Subcutaneous adipose tissue (tissue), 4 donors: ENCODE results near the gene SLC46A1. TPM values are rescaled to one million over a fixed set of nuclear protein-coding genes. Genes with fewer than 3 reads are reported as not detected.

Experiments used
- total RNA-seq, 4 donors: library from RNA; depleted of rRNA; stranded (reverse); fragments of >200 nt; gene quantifications; one replicate each; pipeline ENCODE4 v1.1.0, GENCODE V29; 2016
- TF ChIP-seq, protein P1 (sequence below): fragments of 450-650 bp; IDR thresholded peaks from one replicate; pipeline ENCODE4 v1.5.1; 2016; ENCODE audit warnings: low read depth, mild to moderate bottlenecking, control low read depth, antibody characterized with exemption, moderate library complexity

The SLC46A1 gene
- total RNA-seq, 4 donors from 2014 or later = 7.3 to 16.3 (median 13.1) TPM

DNA sequence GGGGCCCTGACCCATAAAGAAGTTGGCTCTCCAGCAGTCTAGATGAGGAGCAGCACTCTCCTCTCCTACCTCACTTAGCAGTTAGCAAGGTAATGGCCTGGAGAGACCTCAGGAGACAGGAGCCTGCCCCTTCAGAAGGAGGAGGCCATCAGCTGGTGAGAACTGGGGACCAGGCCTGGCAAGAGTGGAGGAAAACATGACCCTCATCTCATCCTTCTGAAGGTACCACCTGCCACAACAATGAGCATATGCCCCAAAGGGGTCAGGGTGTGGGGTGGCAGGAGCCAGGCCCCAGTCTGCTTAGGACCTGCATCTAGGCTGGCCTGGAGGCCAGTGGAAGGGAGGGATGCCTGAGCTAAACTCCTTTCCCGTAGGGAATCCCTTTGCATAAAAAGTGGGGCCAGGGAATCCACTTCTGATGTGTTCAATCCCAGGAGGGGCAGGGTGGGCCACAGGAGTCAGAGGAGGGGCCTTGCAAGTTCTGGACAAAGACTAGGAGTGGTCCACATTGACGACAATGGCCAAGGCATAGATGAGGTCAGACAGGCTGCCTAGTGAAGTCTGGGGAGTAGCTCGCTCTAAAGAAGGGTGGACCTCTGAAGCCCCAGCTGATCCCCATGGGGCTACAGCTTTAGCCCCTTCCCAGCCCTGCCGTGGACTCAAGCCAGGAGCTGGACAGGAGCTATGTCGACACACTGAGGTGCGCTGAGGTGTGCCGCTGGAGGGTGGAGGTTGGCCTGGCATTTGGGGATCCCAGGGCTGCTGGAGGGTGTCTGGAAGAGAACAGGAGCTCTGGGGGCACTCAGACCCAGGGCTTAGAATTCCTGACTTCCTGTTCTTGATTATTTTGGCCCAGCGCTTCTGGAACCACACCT, 42.0 kb downstream of the SLC46A1 start:
- TF ChIP-seq, protein P1, sequence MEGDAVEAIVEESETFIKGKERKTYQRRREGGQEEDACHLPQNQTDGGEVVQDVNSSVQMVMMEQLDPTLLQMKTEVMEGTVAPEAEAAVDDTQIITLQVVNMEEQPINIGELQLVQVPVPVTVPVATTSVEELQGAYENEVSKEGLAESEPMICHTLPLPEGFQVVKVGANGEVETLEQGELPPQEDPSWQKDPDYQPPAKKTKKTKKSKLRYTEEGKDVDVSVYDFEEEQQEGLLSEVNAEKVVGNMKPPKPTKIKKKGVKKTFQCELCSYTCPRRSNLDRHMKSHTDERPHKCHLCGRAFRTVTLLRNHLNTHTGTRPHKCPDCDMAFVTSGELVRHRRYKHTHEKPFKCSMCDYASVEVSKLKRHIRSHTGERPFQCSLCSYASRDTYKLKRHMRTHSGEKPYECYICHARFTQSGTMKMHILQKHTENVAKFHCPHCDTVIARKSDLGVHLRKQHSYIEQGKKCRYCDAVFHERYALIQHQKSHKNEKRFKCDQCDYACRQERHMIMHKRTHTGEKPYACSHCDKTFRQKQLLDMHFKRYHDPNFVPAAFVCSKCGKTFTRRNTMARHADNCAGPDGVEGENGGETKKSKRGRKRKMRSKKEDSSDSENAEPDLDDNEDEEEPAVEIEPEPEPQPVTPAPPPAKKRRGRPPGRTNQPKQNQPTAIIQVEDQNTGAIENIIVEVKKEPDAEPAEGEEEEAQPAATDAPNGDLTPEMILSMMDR = no peak

DNA sequence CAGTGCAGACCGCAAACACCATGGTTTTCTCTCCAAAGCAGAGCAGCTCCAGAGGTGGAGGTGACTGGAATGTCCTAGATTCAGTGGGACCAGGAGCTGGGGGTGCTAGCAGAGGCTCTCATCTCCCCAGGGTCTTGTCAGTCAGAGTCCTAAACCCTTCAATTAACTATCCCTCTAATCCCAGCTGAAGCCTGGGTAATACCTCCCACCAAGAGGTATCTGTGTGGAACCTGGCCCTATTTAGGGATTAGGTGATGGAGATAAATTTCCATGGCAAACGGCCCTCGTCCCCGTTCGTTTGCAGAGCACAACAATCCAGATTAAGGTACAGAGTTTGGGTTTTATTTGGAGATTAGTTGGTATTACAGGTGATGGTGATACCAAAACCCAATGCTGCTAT, 42.8 kb downstream of the SLC46A1 start:
- TF ChIP-seq, protein P1 = no peak

DNA sequence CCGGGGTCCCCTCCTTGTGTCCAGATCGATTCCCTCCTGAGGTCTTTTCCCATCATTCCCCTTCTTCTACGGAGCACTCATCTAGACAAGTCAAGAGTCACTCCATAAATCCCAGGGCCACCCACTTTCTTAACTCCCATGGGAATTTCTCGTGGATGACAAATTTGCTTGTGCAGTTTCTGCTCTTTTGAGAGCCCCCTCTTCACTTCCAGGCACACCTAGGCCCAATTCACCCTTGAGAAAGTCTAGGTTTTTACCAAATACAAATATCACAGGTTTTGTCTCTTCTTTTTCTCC, 48.2 kb downstream of the SLC46A1 start:
- TF ChIP-seq, protein P1 = no peak

DNA sequence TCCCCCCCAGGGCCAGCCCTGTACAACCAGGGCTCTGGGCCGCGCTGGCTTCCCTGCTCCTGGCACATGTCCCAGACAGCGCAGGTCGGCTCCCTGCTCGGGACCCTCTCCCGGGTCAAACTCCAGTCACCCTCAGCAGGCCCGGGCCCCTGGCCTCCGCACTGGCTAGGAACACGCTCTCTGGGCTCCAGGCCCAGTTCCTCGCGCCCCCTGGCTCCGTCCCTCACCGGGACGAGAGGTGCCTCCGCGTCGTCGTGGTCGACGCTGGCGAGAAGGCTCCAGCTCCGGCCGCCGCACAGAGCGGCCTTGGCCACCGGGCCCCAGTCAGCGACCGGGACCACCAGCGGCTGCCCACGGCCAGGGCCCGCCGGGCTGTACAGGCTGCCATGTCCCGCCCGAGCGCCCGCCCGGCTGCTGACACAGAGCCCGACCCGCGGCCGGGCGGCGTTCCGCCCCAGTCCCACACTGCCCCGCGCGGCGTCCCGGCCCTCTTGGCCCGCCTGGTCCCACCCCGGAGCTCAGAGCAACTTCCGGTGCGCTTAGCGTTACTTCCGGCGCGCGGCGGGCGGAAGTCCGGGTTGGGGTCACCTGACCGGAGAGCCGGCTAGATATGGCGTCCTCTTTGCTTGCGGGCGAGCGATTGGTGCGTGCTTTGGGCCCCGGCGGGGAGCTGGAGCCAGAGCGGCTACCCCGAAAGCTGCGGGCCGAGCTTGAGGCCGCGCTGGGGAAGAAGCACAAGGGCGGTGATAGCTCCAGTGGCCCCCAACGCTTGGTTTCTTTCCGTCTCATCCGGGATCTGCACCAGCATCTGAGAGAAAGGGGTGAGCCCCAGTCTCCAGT, 48.7 kb downstream of the SLC46A1 start, which contains the start of gene POLDIP2:
TSS of gene POLDIP2 (minus strand) at position 467 of the 840 bp plus-strand sequence. CDS start at position 388, 79 bp downstream.
- TF ChIP-seq, protein P1 = no peak

DNA sequence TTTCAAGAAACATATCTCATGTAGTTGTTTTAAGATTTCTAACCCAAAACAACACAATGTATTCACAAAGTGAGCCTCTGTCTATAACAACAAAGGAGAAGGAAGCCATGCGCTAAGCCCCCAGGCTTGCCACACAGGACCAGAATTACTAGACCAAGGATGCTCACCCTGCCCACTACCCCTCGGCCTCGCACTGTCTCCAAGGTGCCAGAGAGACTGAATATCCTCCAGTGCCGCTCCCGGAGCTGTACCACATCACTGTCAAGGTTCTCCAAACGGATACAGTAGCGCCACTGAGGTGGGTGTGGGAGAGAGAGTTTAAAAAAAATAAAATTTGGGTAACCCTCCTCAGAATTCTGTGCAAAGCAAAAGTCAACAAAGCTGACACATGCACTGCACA, 55.7 kb downstream of the SLC46A1 start:
- TF ChIP-seq, protein P1 = no peak

DNA sequence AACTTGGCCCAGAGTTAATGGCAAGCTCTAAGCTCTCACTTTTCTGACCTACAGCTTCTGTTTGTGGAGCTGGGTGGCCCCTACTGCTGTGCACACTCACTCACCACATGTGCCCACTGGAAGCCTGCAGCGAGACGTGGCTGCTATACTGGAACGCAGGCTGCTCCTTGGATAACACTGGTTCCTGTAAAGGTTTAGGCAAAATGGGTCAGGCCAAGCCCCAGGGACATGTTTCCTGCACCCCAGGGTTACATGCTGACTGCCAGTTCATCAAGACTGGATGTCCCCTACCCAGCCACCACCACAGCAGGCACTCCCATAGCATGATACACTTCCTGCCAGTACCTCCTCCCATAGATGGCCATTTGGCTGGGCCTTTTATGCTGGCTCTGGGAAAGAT, 57.0 kb downstream of the SLC46A1 start:
- TF ChIP-seq, protein P1 = no peak

DNA sequence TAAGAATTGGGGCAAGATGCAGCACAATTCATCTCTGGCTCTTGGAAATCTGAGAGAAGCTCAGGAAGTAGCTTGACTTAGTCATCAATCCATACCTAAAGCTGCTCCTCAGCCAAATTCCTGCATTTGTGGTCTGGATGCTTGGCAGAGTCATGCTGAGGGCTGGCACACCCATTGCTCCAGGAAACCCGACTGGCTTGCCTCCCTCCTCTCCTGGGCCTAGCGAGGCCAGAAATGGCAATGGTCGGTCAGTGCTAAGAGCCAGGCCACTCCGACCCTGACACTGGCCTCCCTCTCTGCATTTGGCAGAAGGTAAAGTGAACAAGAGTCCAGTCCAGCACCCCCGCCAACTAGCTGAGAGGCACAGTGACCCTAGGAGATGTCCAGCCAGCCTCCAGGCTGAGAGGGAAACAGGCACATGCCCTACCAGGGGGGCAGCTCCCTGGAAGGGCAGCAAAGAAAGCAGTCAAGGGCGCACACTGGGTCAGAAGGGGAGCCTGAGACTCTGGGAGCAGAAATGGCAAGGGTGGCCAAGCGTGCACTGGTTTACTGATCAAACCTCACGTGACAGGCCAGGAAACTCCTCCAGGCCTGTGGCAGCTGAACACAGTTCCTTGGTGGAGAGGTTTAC, 58.6 kb downstream of the SLC46A1 start:
- TF ChIP-seq, protein P1 = no peak
